Suprapubic skin (tissue), 4 donors: ENCODE measurements around the gene OR9A2.

Source experiments
- EP300 ChIP-seq: sonication (generic); formaldehyde crosslinking; IDR thresholded peaks from one replicate; pipeline ENCODE4 v1.6.1; 2017; ENCODE audit warnings: antibody characterized with exemption
- POLR2A ChIP-seq, 2 donors: fragments of 450-650 bp; IDR thresholded peaks; one replicate each; pipeline ENCODE4 v1.6.1; 2017; ENCODE audit warnings: antibody characterized with exemption in 2 of 2, mild to moderate bottlenecking in 2 of 2, moderate library complexity in 2 of 2
- POLR2AphosphoS5 ChIP-seq, 3 donors: sonication (generic); formaldehyde crosslinking; IDR thresholded peaks; one replicate each; pipeline ENCODE4 v1.6.1; 2017; ENCODE audit warnings: antibody characterized with exemption in 3 of 3
- TF ChIP-seq, protein P1 (sequence below), 2 donors: fragments of 200-600 bp in 1 of 2; fragments of 450-650 bp in 1 of 2; sonication (generic) in 1 of 2; IDR thresholded peaks; one replicate each; pipeline ENCODE4 v1.5.1; 2016 to 2019; ENCODE audit warnings: antibody characterized with exemption in 2 of 2, mild to moderate bottlenecking in 1 of 2, moderate library complexity in 1 of 2

DNA sequence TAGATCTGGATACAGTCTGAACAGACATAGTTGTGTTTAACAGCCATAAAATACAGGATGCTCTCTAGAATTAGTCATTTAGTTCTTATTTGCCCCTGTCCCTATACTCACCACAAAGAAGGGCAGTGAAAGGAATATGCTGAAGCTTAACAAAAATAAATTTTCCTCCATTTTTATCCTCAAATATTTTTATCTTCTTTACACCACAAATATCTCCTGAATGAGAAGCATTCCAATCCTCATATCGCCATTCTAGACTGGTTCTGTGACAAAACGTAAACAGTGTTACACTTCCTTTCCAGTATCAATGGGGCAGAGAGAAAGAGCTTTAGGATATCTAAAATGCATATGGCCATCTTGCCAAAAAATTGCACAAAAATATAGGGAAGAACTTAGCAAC, 1.6 kb downstream of the OR9A2 start:
- TF ChIP-seq, protein P1, sequence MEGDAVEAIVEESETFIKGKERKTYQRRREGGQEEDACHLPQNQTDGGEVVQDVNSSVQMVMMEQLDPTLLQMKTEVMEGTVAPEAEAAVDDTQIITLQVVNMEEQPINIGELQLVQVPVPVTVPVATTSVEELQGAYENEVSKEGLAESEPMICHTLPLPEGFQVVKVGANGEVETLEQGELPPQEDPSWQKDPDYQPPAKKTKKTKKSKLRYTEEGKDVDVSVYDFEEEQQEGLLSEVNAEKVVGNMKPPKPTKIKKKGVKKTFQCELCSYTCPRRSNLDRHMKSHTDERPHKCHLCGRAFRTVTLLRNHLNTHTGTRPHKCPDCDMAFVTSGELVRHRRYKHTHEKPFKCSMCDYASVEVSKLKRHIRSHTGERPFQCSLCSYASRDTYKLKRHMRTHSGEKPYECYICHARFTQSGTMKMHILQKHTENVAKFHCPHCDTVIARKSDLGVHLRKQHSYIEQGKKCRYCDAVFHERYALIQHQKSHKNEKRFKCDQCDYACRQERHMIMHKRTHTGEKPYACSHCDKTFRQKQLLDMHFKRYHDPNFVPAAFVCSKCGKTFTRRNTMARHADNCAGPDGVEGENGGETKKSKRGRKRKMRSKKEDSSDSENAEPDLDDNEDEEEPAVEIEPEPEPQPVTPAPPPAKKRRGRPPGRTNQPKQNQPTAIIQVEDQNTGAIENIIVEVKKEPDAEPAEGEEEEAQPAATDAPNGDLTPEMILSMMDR (IDR thresholded peaks at IDR 0.05) = no peak
- TF ChIP-seq POLR2A (IDR thresholded peaks at IDR 0.05) (no peak), POLR2AphosphoS5 (IDR thresholded peaks at IDR 0.05) (no peak), EP300 (no peak)
